Astrocyte of the cerebellum (primary cell): ENCODE results near the gene TBXA2R.
A peak's percentile ranks its signal among the peaks of the same experiment; 100 is the strongest.
"Not testable (repeated sequence)": the region's sequence is repeated elsewhere in the genome, so short reads cannot be mapped to it uniquely, and the experiment has no call there.

ENCODE experiments used
- DNase-seq: peaks from one replicate; pipeline ENCODE4 v3.0.0-alpha.2; 2011; ENCODE audit warnings: low read depth
- H3K4me3 ChIP-seq: 2 replicates; pipeline ENCODE4 v1.5.1; 2011; ENCODE audit warnings: mild to moderate bottlenecking, low read depth, low read length, moderate library complexity
- CTCF ChIP-seq: IDR thresholded peaks from 2 replicates; pipeline ENCODE4 v1.5.1; 2012; ENCODE audit warnings: low read length, low read depth, moderate library complexity, mild to moderate bottlenecking; ENCODE audit errors: missing control alignments
- in situ Hi-C: cut with HindIII; loops from 2 replicates; pipeline ENCODE4 v1.10.0; 2017; ENCODE audit warnings: low sequenced_read_pairs

Gene TBXA2R

DNA sequence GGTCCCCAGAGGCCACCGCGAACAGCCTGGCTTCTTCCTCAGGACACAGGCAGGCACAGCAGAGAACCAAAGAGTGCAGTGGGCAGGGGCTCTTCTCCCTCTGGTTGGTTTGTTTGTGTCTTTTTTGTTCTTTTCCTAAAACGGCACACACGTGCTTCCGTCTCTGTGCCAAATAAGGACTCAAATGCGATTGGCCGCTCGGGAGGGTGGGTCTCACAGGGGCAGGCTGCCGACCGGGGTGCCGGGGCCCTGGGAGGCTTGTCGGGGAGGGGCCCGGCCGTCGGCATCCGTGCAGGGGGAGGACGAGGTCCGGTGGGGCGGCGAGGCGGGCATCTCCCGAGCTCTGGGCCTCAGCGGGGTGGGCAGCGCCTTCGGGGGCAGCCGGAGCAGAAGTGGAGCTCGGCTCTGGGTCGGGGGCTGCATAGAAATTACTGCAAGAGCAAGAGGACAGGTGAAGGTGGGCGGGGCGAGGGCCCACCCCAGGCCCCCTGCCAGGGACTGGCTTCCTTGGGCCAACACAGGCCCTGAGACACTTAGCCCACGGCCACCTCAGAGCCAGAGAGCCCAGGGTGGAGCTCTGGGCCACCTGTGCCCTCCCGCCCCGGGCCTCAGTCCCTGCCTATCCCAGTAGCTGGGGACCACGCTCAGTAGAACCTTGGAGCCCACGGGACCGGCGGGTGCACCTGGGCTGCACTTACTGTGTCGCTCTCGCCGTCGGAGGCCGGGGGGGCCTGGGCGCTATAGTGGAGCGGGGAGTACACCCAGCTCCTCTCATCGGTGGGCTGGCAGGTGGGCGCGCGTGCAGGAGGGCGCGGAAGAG, 26.3 kb upstream of the TBXA2R start:
- no peak for TF ChIP-seq CTCF
- H3K4me3 ChIP-seq: no peak overlapping the region
- in situ Hi-C loops: no loop called here
- no peak for DNase-seq

- in situ Hi-C loops: no loop called here
- TF ChIP-seq CTCF: no peak
- no peak for DNase-seq
- H3K4me3 ChIP-seq: no peak overlapping the region
These were observed 25.4 kb upstream of the TBXA2R start for GRCh38 chr19:3632098-3632497.

GRCh38 chr19:3631053-3631861, 24.6 kb upstream of the TBXA2R start:
- no peak for TF ChIP-seq CTCF
- no peak for DNase-seq
- no peak overlapping the region for H3K4me3 ChIP-seq
- in situ Hi-C loops: no loop called here

DNA sequence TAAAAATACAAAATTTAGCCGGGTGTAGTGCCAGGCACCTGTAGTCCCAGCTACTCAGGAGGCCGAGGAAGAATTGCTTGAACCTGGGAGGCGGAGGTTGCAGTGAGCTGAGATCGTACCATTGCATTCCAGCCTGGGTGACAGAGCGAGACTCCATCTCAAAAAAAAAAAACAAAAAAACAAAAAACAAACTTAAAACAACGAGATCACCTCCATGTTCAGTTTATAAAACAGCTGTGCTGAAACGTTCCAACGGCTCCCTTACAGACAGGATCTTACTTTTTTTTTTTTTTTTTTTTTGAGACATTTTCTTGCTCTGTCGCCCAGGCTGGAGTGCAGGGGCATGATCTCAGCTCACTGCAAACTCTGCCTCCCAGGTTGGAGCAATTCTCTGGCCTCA, 22.1 kb upstream of the TBXA2R start:
- DNase-seq, H3K4me3 ChIP-seq, in situ Hi-C loops: not testable (repeated sequence)

DNA sequence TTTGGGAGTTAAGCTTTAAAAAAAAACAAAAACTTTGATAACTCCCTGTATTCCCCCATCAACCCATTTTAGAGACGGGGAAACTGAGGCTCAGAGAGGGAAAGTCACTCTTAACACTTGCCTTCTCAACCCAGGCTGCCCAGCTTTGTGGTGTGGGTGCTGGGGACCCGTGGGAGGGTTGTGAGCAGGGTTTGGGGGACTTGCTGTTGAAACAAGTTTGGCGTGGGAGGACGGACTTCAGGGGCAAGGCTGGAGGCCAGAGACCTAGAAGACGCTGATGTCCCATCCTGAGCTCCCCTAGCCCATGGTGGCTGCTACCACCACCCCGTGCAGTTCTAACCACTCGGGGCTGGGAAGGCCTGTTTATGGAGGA, 20.7 kb upstream of the TBXA2R start:
- peak overlapping the region; percentile 94 for H3K4me3 ChIP-seq
- DNase-seq: no peak
- in situ Hi-C loops: no loop called here
- no peak for TF ChIP-seq CTCF

DNA sequence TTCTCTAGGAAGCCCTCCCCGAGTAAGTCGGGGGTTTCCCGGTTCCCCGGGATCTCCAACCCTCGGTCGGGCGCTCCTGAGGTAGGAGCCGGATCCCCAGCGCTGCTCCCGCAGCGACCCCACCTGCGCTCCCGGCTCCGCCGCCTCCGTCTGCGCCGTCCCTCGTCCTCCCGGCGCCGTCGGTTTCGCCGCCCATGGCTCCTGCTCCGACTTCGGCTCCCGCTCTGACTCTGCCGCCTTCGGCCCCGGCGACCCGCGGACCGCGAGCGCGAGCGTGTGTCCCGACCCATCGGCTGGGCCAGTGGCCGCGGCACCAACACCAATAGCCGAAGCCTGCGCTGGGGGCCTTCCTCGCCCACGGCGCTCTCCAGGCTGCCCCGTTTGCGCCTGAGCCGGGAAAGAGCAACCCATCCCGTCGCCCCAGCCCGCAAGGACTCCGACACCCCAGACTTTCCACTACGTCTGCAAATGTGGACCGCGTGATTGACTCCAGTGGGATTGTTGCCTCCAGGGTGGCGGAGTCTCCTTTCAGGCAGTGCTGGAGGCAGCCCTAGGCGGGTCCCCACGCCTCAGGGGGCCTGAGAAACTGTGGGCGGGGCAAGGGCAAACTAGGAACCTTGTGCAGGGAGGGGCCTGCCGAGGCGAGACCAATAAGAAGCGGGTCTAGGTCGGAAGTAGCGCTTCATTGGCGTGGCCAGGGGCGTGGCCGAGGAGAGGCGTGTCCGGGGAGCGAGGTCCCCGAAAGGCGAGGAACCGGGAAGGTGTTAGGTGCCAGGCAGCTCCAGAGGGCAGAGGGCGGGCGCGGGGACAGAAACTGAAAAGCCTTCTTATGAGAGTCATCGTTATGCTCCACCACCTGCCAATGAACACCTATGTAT, 20.0 kb upstream of the TBXA2R start, which contains the start of gene CACTIN:
Gene CACTIN (minus strand): TSS at position 318 of the 878 bp plus-strand sequence. CDS start 28 bp downstream, at position 290.
- in situ Hi-C loops: no loop called here
- peak within 1 kb of the TSS; percentile 94 for H3K4me3 ChIP-seq
- TF ChIP-seq CTCF: no peak
- peak; percentile 93 for DNase-seq
